Measurements from ENCODE around the gene KIF1B.

KIF1B gene

DNA sequence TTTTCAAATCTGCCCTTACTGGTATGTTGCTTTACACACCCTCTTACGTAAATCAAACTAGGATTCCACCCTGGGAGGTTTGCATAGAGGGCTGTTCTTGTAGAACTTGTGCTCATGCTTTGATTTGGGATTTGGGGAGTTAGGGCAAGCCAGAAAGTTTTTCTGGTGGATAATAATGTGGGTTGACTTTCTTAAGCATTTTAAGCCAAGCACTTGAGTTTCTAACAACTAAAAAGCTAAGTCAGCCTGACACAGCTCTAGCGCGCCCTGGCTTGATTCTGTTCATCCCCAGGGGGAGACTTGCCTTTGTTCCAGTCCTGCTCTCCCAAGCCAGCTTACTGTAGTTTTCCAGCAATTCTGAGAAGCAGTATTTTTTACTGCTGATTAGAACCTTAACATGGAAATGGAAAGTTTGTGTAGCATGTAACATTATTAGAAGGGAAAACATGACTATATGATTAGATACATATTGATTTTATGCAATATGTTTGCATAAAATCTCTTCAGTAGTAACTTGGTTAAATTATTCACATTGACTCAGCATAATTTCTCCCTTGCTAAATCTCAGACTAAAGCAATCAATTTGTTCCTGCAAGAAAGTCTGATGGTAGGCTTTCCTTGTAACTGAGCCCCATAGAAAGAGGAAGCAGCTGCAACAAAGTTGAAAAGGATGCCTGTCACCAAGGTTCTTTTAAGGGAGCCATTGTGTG, 177.5 kb downstream of the KIF1B start:
- no peaks in the 10 kb centered on the region for H3K27me3 ChIP-seq (ENCODE audit: low read depth)
- H3K9me3 ChIP-seq = no peaks in the 10 kb centered on the region
- H3K4me3 ChIP-seq = no peak overlapping the region
- peaks cover 8% of the 10 kb centered on the region for H3K4me1 ChIP-seq
- DNase-seq (ENCODE audit: low spot score in 2 of 2) = peak; percentile 47 to 58
- no peaks in the 10 kb centered on the region; the same call in 1 of the 2 replicates for H3K36me3 ChIP-seq (replicated peaks)
- in situ Hi-C loops (cut with MboI; ENCODE audit: low sequenced_read_pairs) = loop anchor here (25.0 kb wide), 1 partner anchor 99 kb away; no protein-coding TSS in a partner anchor

DNA sequence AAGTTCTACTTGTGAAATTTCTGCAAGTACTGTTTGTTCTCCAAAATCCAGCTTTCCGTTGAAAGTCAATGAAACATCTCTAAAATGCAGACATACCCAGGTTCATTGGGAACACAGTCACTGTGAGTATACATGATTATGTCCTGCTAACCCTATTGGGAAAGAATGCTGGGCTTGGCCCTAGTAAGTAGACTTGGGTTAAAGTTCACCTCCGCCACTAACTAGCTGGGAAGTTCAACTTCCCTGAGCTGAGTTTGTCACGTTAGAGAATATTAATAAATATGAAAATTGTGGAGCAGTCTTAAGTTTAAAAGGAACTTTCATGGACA, 178.0 kb downstream of the KIF1B start:
- Histone ChIP-seq H3K9me3 (no peaks in the 10 kb centered on the region), H3K4me1 (peaks cover 8% of the 10 kb centered on the region), H3K4me3 (no peak overlapping the region), H3K36me3 (replicated peaks) (no peaks in the 10 kb centered on the region; the same call in 1 of the 2 replicates), H3K27me3 (ENCODE audit: low read depth) (no peaks in the 10 kb centered on the region)
- in situ Hi-C loops (cut with MboI; ENCODE audit: low sequenced_read_pairs) = loop anchor here (25.0 kb wide), 1 partner anchor 99 kb away; no protein-coding TSS in a partner anchor
- no peak for DNase-seq (ENCODE audit: low spot score in 2 of 2)

DNA sequence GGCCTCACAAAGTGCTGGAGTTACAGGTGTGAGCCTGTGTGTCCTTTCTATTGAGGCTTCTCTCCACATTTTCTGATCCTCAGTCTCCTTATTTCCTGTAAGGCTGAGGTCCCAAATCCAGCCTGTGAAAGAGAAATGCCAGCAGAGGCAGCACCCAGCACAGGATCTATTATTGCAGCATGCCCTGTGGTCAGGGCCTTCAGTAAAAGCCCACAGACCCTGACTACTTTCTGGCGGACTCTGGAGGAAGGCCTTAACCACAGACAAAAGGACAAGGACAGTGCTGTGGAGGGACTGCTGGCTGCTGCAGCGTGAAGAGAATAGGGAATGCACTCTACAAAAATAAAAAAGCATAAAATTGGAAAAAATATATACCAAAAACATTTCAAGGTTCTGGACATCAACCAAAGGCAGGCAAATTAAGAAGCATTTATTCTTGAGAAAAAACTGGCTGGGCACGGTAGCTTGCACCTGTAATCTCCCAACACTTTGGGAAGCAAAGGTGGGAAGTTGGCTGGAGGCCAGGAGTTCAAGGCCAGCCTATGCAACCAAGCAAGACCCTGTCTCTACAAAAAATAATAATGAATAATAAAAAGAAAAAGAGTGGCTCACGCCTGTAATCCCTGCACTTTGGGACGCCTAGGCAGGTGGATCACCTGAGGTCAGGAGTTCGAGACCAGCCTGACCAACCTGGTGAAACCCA, 179.1 kb downstream of the KIF1B start:
- no peak for DNase-seq (ENCODE audit: low spot score in 2 of 2)
- in situ Hi-C loops (cut with MboI; ENCODE audit: low sequenced_read_pairs) = loop anchor here (25.0 kb wide), 1 partner anchor 98 kb away; no protein-coding TSS in a partner anchor
- Histone ChIP-seq H3K36me3 (replicated peaks) (no peaks in the 10 kb centered on the region; the same call in 1 of the 2 replicates), H3K27me3 (ENCODE audit: low read depth) (no peaks in the 10 kb centered on the region), H3K9me3 (peaks cover 6% of the 10 kb centered on the region; the same call in 1 of the 2 replicates), H3K4me1 (peaks cover 8% of the 10 kb centered on the region), H3K4me3 (no peak overlapping the region)

- in situ Hi-C loops (cut with MboI; ENCODE audit: low sequenced_read_pairs) = loop anchor here (25.0 kb wide), 1 partner anchor 90 kb away; no protein-coding TSS in a partner anchor
- Histone ChIP-seq H3K27me3 (ENCODE audit: low read depth) (no peaks in the 10 kb centered on the region), H3K36me3 (replicated peaks) (peaks cover 13% of the 10 kb centered on the region), H3K4me3 (no peak overlapping the region), H3K9me3 (peaks cover 7% of the 10 kb centered on the region; the same call in 1 of the 2 replicates), H3K4me1 (peaks cover 14% of the 10 kb centered on the region)
- no peak for DNase-seq (ENCODE audit: low spot score in 2 of 2)
Measured at GRCh38 chr1:10396870-10397269, 186.5 kb downstream of the KIF1B start.

DNA sequence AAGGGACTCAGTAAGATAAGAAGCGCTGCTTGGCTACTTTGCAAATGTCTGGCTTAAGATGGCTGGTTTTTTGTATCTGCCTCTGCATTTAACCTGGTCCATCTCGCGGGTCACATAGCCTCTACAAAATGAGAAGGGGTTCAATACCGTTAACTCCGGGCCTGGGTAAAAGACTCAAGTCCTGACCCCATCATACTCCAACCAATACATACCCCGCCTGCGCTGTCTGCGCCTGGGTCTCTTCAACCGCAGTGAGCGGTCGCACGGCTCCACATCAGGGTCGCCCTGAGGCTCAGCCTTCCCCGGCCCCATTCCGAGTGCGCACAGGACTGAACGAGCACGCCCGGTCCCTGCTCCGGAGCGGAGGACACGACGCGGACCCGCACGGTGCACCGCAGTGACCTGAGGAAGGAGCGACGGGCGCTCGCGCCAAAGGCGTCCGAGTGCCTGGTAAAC, 187.9 kb downstream of the KIF1B start:
- Histone ChIP-seq H3K9me3 (peaks cover 7% of the 10 kb centered on the region; the same call in 1 of the 2 replicates), H3K4me1 (peaks cover 14% of the 10 kb centered on the region), H3K27me3 (ENCODE audit: low read depth) (no peaks in the 10 kb centered on the region), H3K36me3 (replicated peaks) (peaks cover 26% of the 10 kb centered on the region), H3K4me3 (peak overlapping the region; percentile 90)
- in situ Hi-C loops (cut with MboI; ENCODE audit: low sequenced_read_pairs) = loop anchor here (25.0 kb wide), 1 partner anchor 89 kb away; no protein-coding TSS in a partner anchor
- no peak for DNase-seq (ENCODE audit: low spot score in 2 of 2)

GRCh38 chr1:10398734-10399443, 188.5 kb downstream of the KIF1B start, which contains the start of gene PGD:
Gene PGD, plus strand, starts transcription at chr1:10399064. Its CDS starts 54 bp downstream, at chr1:10399118.
- Histone ChIP-seq H3K4me1 (peaks cover 14% of the 10 kb centered on the region), H3K9me3 (peaks cover 6% of the 10 kb centered on the region; the same call in 1 of the 2 replicates), H3K4me3 (peak within 1 kb of the TSS; percentile 90), H3K36me3 (replicated peaks) (peaks cover 32% of the 10 kb centered on the region), H3K27me3 (ENCODE audit: low read depth) (no peaks in the 10 kb centered on the region)
- DNase-seq (ENCODE audit: low spot score in 2 of 2) = peak; percentile 98 to 100
- in situ Hi-C loops (cut with MboI; ENCODE audit: low sequenced_read_pairs) = loop anchor here (25.0 kb wide), 1 partner anchor 88 kb away; no protein-coding TSS in a partner anchor

- H3K4me3 ChIP-seq = peak overlapping the region; percentile 90
- in situ Hi-C loops (cut with MboI; ENCODE audit: low sequenced_read_pairs) = loop anchor here (25.0 kb wide), 1 partner anchor 88 kb away; no protein-coding TSS in a partner anchor
- no peaks in the 10 kb centered on the region for H3K27me3 ChIP-seq (ENCODE audit: low read depth)
- H3K36me3 ChIP-seq (replicated peaks) = peaks cover 38% of the 10 kb centered on the region
- DNase-seq (ENCODE audit: low spot score in 2 of 2) = peak in 1 of 2 experiments; percentile 13
- H3K4me1 ChIP-seq = peaks cover 14% of the 10 kb centered on the region
- peaks cover under 1% of the 10 kb centered on the region; the same call in 1 of the 2 replicates for H3K9me3 ChIP-seq
Measured at GRCh38 chr1:10399444-10399941, 189.1 kb downstream of the KIF1B start.

- Histone ChIP-seq H3K36me3 (replicated peaks) (peaks cover 43% of the 10 kb centered on the region), H3K9me3 (no peaks in the 10 kb centered on the region), H3K4me1 (peaks cover 14% of the 10 kb centered on the region), H3K4me3 (peak overlapping the region; percentile 90), H3K27me3 (ENCODE audit: low read depth) (no peaks in the 10 kb centered on the region)
- DNase-seq (ENCODE audit: low spot score in 2 of 2) = peak in 1 of 2 experiments; percentile 17
- in situ Hi-C loops (cut with MboI; ENCODE audit: low sequenced_read_pairs) = no loop called here
Measured at GRCh38 chr1:10400013-10400412, 189.6 kb downstream of the KIF1B start.

DNA sequence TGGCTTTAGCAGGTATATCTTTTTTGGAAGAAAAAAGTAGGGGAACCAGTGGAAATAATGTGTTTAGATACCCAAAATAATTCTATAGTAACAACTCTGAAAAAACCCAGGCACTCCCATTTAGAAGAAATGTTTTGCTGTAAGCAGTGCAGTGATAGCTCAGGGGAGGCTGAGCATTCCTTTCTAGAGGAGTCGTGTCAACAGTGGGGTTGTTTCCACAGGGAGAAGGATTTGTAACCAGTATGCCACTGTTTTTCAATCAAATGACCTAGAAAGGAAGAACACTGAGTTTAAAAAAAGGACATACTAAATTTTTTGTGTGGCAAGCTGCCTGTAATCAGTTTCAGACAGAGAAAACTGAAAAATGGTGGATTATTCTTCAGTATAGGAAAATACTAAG, 190.9 kb downstream of the KIF1B start:
- peaks cover 56% of the 10 kb centered on the region for H3K36me3 ChIP-seq (replicated peaks)
- DNase-seq (ENCODE audit: low spot score in 2 of 2) = no peak
- H3K27me3 ChIP-seq (ENCODE audit: low read depth) = no peaks in the 10 kb centered on the region
- no peak overlapping the region for H3K4me3 ChIP-seq
- in situ Hi-C loops (cut with MboI; ENCODE audit: low sequenced_read_pairs) = no loop called here
- no peaks in the 10 kb centered on the region for H3K9me3 ChIP-seq
- H3K4me1 ChIP-seq = peaks cover 14% of the 10 kb centered on the region

DNA sequence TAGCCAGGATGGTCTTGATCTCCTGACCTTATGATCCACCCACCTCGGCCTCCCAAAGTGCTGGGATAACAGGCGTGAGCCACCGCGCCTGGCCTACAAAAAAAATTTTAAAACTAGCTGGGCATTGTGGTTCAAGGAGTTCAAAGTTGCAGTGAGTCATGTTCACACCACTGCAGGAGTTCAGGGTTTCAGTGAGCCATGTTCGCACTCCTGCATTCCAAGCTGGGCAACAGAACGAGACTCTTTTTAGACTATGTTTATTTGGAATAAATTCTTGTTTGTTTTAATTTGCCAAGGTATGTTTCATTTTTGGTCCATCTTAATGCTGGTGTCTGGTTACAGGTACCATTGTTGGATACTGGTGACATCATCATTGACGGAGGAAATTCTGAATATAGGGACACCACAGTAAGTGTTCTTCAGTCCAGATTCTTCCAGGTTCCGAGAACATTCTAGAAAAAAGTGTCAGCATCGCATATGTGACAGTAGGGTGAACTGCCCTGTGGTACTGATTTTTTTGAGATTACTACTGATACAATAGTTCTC, 192.4 kb downstream of the KIF1B start:
- H3K4me1 ChIP-seq = peaks cover 14% of the 10 kb centered on the region
- H3K4me3 ChIP-seq = no peak overlapping the region
- no peaks in the 10 kb centered on the region for H3K27me3 ChIP-seq (ENCODE audit: low read depth)
- H3K36me3 ChIP-seq (replicated peaks) = peaks cover 71% of the 10 kb centered on the region
- DNase-seq (ENCODE audit: low spot score in 2 of 2) = no peak
- H3K9me3 ChIP-seq = no peaks in the 10 kb centered on the region
- in situ Hi-C loops (cut with MboI; ENCODE audit: low sequenced_read_pairs) = no loop called here

DNA sequence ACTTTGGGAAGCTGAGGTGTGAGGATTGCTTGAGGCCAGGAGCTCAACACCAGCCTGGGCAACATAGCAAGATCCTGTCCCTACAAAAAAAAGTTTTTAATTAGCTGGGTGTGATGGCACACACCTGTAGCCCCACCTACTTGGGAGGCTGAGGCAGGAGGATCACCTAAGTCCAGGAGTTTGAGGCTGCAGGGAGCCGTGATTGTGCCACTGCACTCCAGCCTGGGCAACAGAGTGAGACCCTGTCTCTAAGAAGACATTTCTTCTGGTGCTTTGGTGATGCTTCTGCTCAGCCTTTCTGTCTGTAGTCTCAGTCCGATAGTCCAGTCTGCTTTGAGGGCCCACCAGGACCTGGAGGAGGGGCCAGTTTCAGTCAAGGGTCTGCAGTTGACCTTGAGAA, 196.8 kb downstream of the KIF1B start:
- Histone ChIP-seq H3K4me3 (no peak overlapping the region), H3K36me3 (replicated peaks) (peaks cover 98% of the 10 kb centered on the region)
- in situ Hi-C loops (cut with MboI; ENCODE audit: low sequenced_read_pairs) = no loop called here

DNA sequence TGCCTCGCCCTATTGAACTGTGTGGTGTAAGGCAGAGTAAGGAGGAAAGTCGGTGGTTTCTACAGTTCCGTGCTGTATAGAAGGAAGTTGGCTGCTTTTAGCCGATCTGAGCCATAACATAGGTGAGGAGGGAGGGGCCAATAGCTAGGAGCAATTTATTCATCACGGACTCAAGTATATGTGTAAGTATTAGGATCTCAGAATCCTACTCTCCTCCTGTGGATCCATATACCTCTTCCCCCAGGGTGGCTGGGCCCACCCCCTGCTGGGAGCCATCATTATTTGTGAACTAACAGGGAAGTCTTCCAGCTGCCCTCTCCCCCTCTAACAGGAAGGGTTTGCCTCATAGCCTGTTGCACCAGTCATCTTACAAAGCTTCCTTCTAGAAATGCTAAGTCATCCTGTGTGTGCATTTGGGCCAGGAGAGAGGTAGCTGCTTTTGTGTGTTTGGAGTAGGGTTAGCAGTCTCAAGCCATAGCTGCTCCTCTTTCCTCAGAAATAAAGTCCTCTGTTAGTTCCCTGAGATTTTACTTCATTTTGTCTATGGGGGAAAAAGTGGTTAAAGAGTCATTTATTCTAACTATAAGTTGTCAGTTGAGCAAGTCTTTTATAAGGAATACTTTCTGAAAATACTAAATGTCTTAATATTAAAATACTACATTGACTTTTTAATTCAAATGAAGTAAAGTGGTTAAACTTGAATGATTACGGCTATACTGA, 205.0 kb downstream of the KIF1B start:
- H3K36me3 ChIP-seq (replicated peaks) = peaks cover 94% of the 10 kb centered on the region
- in situ Hi-C loops (cut with MboI; ENCODE audit: low sequenced_read_pairs) = no loop called here
- no peaks in the 10 kb centered on the region for H3K27me3 ChIP-seq (ENCODE audit: low read depth)
- DNase-seq (ENCODE audit: low spot score in 2 of 2) = no peak
- no peak overlapping the region for H3K4me3 ChIP-seq
- no peaks in the 10 kb centered on the region for H3K9me3 ChIP-seq
- no peaks in the 10 kb centered on the region for H3K4me1 ChIP-seq

More for the DNA sequence above, 196.8 kb downstream of the KIF1B start:
- Histone ChIP-seq H3K9me3 (no peaks in the 10 kb centered on the region), H3K4me1 (no peaks in the 10 kb centered on the region), H3K27me3 (ENCODE audit: low read depth) (no peaks in the 10 kb centered on the region)
- no peak for DNase-seq (ENCODE audit: low spot score in 2 of 2)

Measured in HAP-1 (cell line).